Measurements from ENCODE around the gene HOXA4.

The HOXA4 gene

GRCh38 chr7:27143023-27143949 lies 12.7 kb upstream of the HOXA4 start, which contains the start of gene HOXA5:
Gene HOXA5, minus strand, starts transcription at chr7:27143681. Its CDS starts 74 bp downstream, at chr7:27143607.
- 2% methylated on average over 75 of the region's 86 CpGs for WGBS
- DNase-seq = peak; percentile 84
- peak within 1 kb of the TSS; percentile 97 for H3K9ac ChIP-seq (ENCODE audit: low read length)

GRCh38 chr7:27142580-27143022 lies 12.0 kb upstream of the HOXA4 start:
- Histone ChIP-seq H3K4ac (ENCODE audit: low read depth in 1 of 2, low read length in 2 of 2) (peak overlapping the region in 1 of 2 experiments; percentile 31), H2BK120ac (ENCODE audit: low read depth, low read length) (no peak overlapping the region), H3K9ac (ENCODE audit: low read length) (peak overlapping the region; percentile 97), H2BK5ac (ENCODE audit: low read depth, low read length, poor library complexity, severe bottlenecking) (peak overlapping the region; percentile 90), H3K4me1 (ENCODE audit: control insufficient read depth, insufficient read depth, low read depth, low read length) (peaks cover 6% of the 10 kb centered on the region), H3K36me3 (ENCODE audit: control insufficient read depth in 1 of 2, insufficient read depth in 2 of 2, low read depth in 1 of 2, low read length in 2 of 2) (peaks cover 8 to 43% of the 10 kb centered on the region in 2 experiments), H4K8ac (ENCODE audit: low read length) (no peak overlapping the region), H2BK12ac (ENCODE audit: low read length in 2 of 2) (peak overlapping the region in 1 of 2 experiments; percentile 68), H4K91ac (ENCODE audit: low read length) (no peak overlapping the region), H3K14ac (ENCODE audit: low read length in 2 of 2) (no peak overlapping the region), H3K18ac (ENCODE audit: low read depth in 1 of 2, low read length in 2 of 2) (peak overlapping the region in 1 of 2 experiments; percentile 78), H3K23ac (ENCODE audit: low read length in 2 of 2) (peak overlapping the region in 1 of 2 experiments; percentile 34), H3K27ac (ENCODE audit: low read length, poor library complexity, severe bottlenecking) (peak overlapping the region; percentile 20), H2AFZ (ENCODE audit: low read depth, low read length) (no peak overlapping the region), H3K79me1 (replicated peaks; ENCODE audit: low read length, poor library complexity, severe bottlenecking) (peaks cover 8% of the 10 kb centered on the region), H3K4me3 (ENCODE audit: insufficient read depth in 1 of 2, low read depth in 1 of 2, low read length in 2 of 2) (peak overlapping the region; percentile 82 to 96), H3K4me2 (ENCODE audit: low read length, poor library complexity, severe bottlenecking) (peak overlapping the region; percentile 85), H2AK5ac (ENCODE audit: low read length, severe bottlenecking) (no peak overlapping the region), H2BK15ac (ENCODE audit: low read depth, poor library complexity, severe bottlenecking) (no peak overlapping the region), H3K9me3 (ENCODE audit: control insufficient read depth, low read length) (no peaks in the 10 kb centered on the region), H3K27me3 (ENCODE audit: control insufficient read depth in 1 of 2, insufficient read depth in 1 of 2, low read length in 2 of 2) (peaks cover 0 to 8% of the 10 kb centered on the region in 2 experiments)
- 3% methylated on average over 26 of the region's 29 CpGs for WGBS
- DNase-seq = no peak

More at GRCh38 chr7:27143023-27143949, 12.7 kb upstream of the HOXA4 start, which contains the start of gene HOXA5:
- Histone ChIP-seq H3K4me1 (ENCODE audit: control insufficient read depth, insufficient read depth, low read depth, low read length) (peaks cover 8% of the 10 kb centered on the region), H3K27me3 (ENCODE audit: control insufficient read depth in 1 of 2, insufficient read depth in 1 of 2, low read length in 2 of 2) (peaks cover 0 to 11% of the 10 kb centered on the region in 2 experiments), H4K91ac (ENCODE audit: low read length) (peak within 1 kb of the TSS; percentile 54), H2BK15ac (ENCODE audit: low read depth, poor library complexity, severe bottlenecking) (peak within 1 kb of the TSS; percentile 36), H3K23ac (ENCODE audit: low read length in 2 of 2) (peak within 1 kb of the TSS in 1 of 2 experiments; percentile 34), H2AK5ac (ENCODE audit: low read length, severe bottlenecking) (no peak within 1 kb of the TSS), H2BK5ac (ENCODE audit: low read depth, low read length, poor library complexity, severe bottlenecking) (peak within 1 kb of the TSS; percentile 90), H3K9me3 (ENCODE audit: control insufficient read depth, low read length) (no peaks in the 10 kb centered on the region), H3K14ac (ENCODE audit: low read length in 2 of 2) (peak within 1 kb of the TSS in 1 of 2 experiments; percentile 71), H4K8ac (ENCODE audit: low read length) (peak within 1 kb of the TSS; percentile 49), H2BK120ac (ENCODE audit: low read depth, low read length) (no peak within 1 kb of the TSS), H3K4ac (ENCODE audit: low read depth in 1 of 2, low read length in 2 of 2) (peak within 1 kb of the TSS; percentile 31 to 53), H2AFZ (ENCODE audit: low read depth, low read length) (peak within 1 kb of the TSS; percentile 84), H3K4me3 (ENCODE audit: insufficient read depth in 1 of 2, low read depth in 1 of 2, low read length in 2 of 2) (peak within 1 kb of the TSS; percentile 82 to 96), H3K4me2 (ENCODE audit: low read length, poor library complexity, severe bottlenecking) (peak within 1 kb of the TSS; percentile 85), H3K36me3 (ENCODE audit: control insufficient read depth in 1 of 2, insufficient read depth in 2 of 2, low read depth in 1 of 2, low read length in 2 of 2) (peaks cover 11 to 40% of the 10 kb centered on the region in 2 experiments), H3K18ac (ENCODE audit: low read depth in 1 of 2, low read length in 2 of 2) (peak within 1 kb of the TSS; percentile 37 to 78), H3K27ac (ENCODE audit: low read length, poor library complexity, severe bottlenecking) (peak within 1 kb of the TSS; percentile 20), H2BK12ac (ENCODE audit: low read length in 2 of 2) (peak within 1 kb of the TSS in 1 of 2 experiments; percentile 87), H3K79me1 (replicated peaks; ENCODE audit: low read length, poor library complexity, severe bottlenecking) (peaks cover 11% of the 10 kb centered on the region)

- DNase-seq = peak; percentile 59
- H2AFZ ChIP-seq (ENCODE audit: low read depth, low read length) = no peak overlapping the region
- 11% methylated on average over 30 of the region's 30 CpGs for WGBS
- H2BK15ac ChIP-seq (ENCODE audit: low read depth, poor library complexity, severe bottlenecking) = no peak overlapping the region
- peak overlapping the region; percentile 85 for H3K4me2 ChIP-seq (ENCODE audit: low read length, poor library complexity, severe bottlenecking)
- peaks cover 0 to 7% of the 10 kb centered on the region in 2 experiments for H3K27me3 ChIP-seq (ENCODE audit: control insufficient read depth in 1 of 2, insufficient read depth in 1 of 2, low read length in 2 of 2)
- no peak overlapping the region for H2BK120ac ChIP-seq (ENCODE audit: low read depth, low read length)
- H3K9me3 ChIP-seq (ENCODE audit: control insufficient read depth, low read length) = no peaks in the 10 kb centered on the region
- H3K14ac ChIP-seq (ENCODE audit: low read length in 2 of 2) = no peak overlapping the region
- H3K4me3 ChIP-seq (ENCODE audit: insufficient read depth in 1 of 2, low read depth in 1 of 2, low read length in 2 of 2) = peak overlapping the region; percentile 82 to 96
- H3K4ac ChIP-seq (ENCODE audit: low read depth in 1 of 2, low read length in 2 of 2) = no peak overlapping the region
- H3K27ac ChIP-seq (ENCODE audit: low read length, poor library complexity, severe bottlenecking) = peak overlapping the region; percentile 29
- peak overlapping the region; percentile 90 for H2BK5ac ChIP-seq (ENCODE audit: low read depth, low read length, poor library complexity, severe bottlenecking)
- peaks cover 6% of the 10 kb centered on the region for H3K79me1 ChIP-seq (replicated peaks; ENCODE audit: low read length, poor library complexity, severe bottlenecking)
- peak overlapping the region in 1 of 2 experiments; percentile 32 for H3K23ac ChIP-seq (ENCODE audit: low read length in 2 of 2)
- no peak overlapping the region for H4K8ac ChIP-seq (ENCODE audit: low read length)
- H3K9ac ChIP-seq (ENCODE audit: low read length) = peak overlapping the region; percentile 97
- H3K4me1 ChIP-seq (ENCODE audit: control insufficient read depth, insufficient read depth, low read depth, low read length) = peaks cover 6% of the 10 kb centered on the region
- no peak overlapping the region for H2BK12ac ChIP-seq (ENCODE audit: low read length in 2 of 2)
- H3K18ac ChIP-seq (ENCODE audit: low read depth in 1 of 2, low read length in 2 of 2) = no peak overlapping the region
- peaks cover 8 to 43% of the 10 kb centered on the region in 2 experiments for H3K36me3 ChIP-seq (ENCODE audit: control insufficient read depth in 1 of 2, insufficient read depth in 2 of 2, low read depth in 1 of 2, low read length in 2 of 2)
- no peak overlapping the region for H4K91ac ChIP-seq (ENCODE audit: low read length)
- H2AK5ac ChIP-seq (ENCODE audit: low read length, severe bottlenecking) = no peak overlapping the region
These were observed 11.5 kb upstream of the HOXA4 start for GRCh38 chr7:27141923-27142579.
